GM12878 (cell line): ENCODE data around the gene SEPTIN7.

ENCODE experiments used
- BRCA1 ChIP-seq: IDR thresholded peaks from 2 replicates; pipeline ENCODE4 v1.6.1; 2011; ENCODE audit warnings: low read depth, low read length, improper control_type of control experiment
- CBX5 ChIP-seq: sonication (generic); IDR thresholded peaks from 2 replicates; pipeline ENCODE4 v1.6.1; 2016; ENCODE audit warnings: low read depth, moderate library complexity, mild to moderate bottlenecking, inconsistent platforms
- CHD1 ChIP-seq: IDR thresholded peaks from 2 replicates; pipeline ENCODE4 v1.6.1; 2012; ENCODE audit warnings: low read depth, low read length, improper control_type of control experiment
- CTCF ChIP-seq, 3 experiments: IDR thresholded peaks in 2 of 3; conservative IDR thresholded peaks in 1 of 3; 2 replicates each; pipeline ENCODE4 v1.5.1; 2011; ENCODE audit warnings: low read depth in 3 of 3, low read length in 3 of 3, mild to moderate bottlenecking in 3 of 3, control low read depth in 2 of 3, moderate library complexity in 2 of 3, inconsistent platforms in 1 of 3, mixed read lengths in 1 of 3; ENCODE audit not compliant: control insufficient read depth in 2 of 3, insufficient read depth in 1 of 3; ENCODE audit errors: extremely low read depth in 1 of 3
- EZH2 ChIP-seq: IDR thresholded peaks from 2 replicates; pipeline ENCODE4 v1.6.1; 2012; ENCODE audit warnings: low read depth, mild to moderate bottlenecking, control low read depth, inconsistent platforms, low read length, borderline replicate concordance; ENCODE audit not compliant: control insufficient read depth

DNA sequence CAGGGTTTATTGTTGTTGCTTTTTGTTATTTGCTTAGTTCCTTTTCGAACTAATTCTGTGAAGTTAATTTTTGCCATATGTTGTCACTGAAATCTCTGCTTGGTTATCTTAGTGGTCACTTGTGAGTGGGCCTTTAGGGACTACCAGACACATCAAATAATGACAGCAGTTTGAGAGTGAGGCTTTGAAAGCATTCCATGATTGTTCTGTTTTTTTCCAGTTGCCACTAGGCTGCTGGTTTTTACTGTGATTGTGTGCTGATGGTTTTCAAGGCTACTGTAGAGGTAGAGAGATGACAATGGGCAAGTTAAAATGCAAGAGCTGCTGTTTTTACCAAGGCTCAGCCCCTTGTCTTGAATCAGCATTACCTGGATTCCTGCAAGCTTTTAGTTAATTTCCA lies 20.0 kb downstream of the SEPTIN7 start:
- TF ChIP-seq CBX5 (no peak), BRCA1 (no peak), CTCF (IDR thresholded peaks at IDR 0.05 in 2 of 3, conservative IDR thresholded peaks at IDR 0.05 in 1 of 3; ENCODE audit: control insufficient read depth in 2 of 3, extremely low read depth in 1 of 3, insufficient read depth in 1 of 3, low read depth in 3 of 3, low read length in 3 of 3) (no peak), CHD1 (no peak), EZH2 (no peak)
